ENCODE data around the gene SHFL. TPM values are rescaled to one million over a fixed set of nuclear protein-coding genes. Genes with fewer than 3 reads are reported as not detected.
A peak's percentile ranks its signal among the peaks of the same experiment; 100 is the strongest.

SHFL gene
- total RNA-seq (2021; ENCODE audit: unreplicated experiment) = 17.4 TPM
- 21.7 TPM for polyA plus RNA-seq (2012; ENCODE audit: insufficient read length)
- percentile 50 among the genes with signal in this experiment for Bru-seq, nascent RNA
- BruChase-seq, experiment 1, labeled RNA remaining after a 2-hour chase = percentile 56 among the genes with signal in this experiment
- percentile 63 among the genes with signal in this experiment for BruChase-seq, experiment 2, labeled RNA remaining after a 6-hour chase
- long read RNA-seq, transcript C19orf66-203 (7 exons, 2,079 nt) = major isoform, 17 of 32 reads
- long read RNA-seq, transcript C19orf66-201 (8 exons, 2,117 nt) = minor isoform, 5 of 32 reads
- long read RNA-seq, partial matches to known transcripts = 5 of 32 reads
- long read RNA-seq, other reads (novel, unspliced or antisense) = 1 of 32 reads

GRCh38 chr19:10085641-10086590, at the start of gene SHFL:
TSS of gene SHFL (plus strand) at chr19:10086317. CDS start at chr19:10086428, 111 bp downstream.
- H3K27me3 ChIP-seq (ENCODE audit: control insufficient read depth, insufficient read depth, low read length) = no peaks in the 10 kb centered on the region
- no peaks in the 10 kb centered on the region; the same call in 1 of the 2 replicates for H3K36me3 ChIP-seq (ENCODE audit: control insufficient read depth, insufficient read depth, low read length)
- H3K4me1 ChIP-seq (ENCODE audit: control insufficient read depth, insufficient read depth, low read length) = no peaks in the 10 kb centered on the region
- DNase-seq (ENCODE audit: low read depth, low spot score) (no peak), ATAC-seq (peak; percentile 89)
- no peaks in the 10 kb centered on the region for H3K9me3 ChIP-seq (ENCODE audit: control insufficient read depth, insufficient read depth, low read depth, low read length)
- BruUV-seq (replicated peaks) = no TSS peak
- peak within 1 kb of the TSS; percentile 80 for H3K27ac ChIP-seq (ENCODE audit: low read length)
- TF ChIP-seq REST (IDR thresholded peaks at IDR 0.05; ENCODE audit: insufficient read depth in 1 of 2, low read depth in 2 of 2, low read length in 1 of 2) (no peak), CTCF (IDR thresholded peaks at IDR 0.05) (no peak), POLR2AphosphoS5 (IDR thresholded peaks at IDR 0.05; ENCODE audit: low read depth, low read length) (no peak), SIN3A (IDR thresholded peaks at IDR 0.05; ENCODE audit: borderline replicate concordance, insufficient read depth, low read depth, low read length) (no peak), TCF7L2 (IDR thresholded peaks at IDR 0.05; ENCODE audit: low read depth, low read length) (no peak)
- in situ Hi-C loops (cut with HindIII; ENCODE audit: low pct_unique_long_range_greater_than_20kb, low sequenced_read_pairs) (no loop called here), intact Hi-C loops (cut with micrococcal nuclease; ENCODE audit: unreplicated experiment) (no loop called here)
- peak within 1 kb of the TSS; percentile 78 to 80 for H3K4me3 ChIP-seq (ENCODE audit: low read depth in 2 of 2, low read length in 2 of 2)
- POLR2A ChIA-PET = no interaction called here
- CTCF ChIA-PET = no interaction called here

GRCh38 chr19:10036601-10037071, 49.5 kb upstream of the SHFL start:
- BruUV-seq (replicated peaks) = no TSS peak
- peaks cover 5% of the 10 kb centered on the region; the same call in 1 of the 2 replicates for H3K4me1 ChIP-seq (ENCODE audit: control insufficient read depth, insufficient read depth, low read length)
- no peaks in the 10 kb centered on the region for H3K27me3 ChIP-seq (ENCODE audit: control insufficient read depth, insufficient read depth, low read length)
- POLR2A ChIA-PET = no interaction called here
- no peak for DNase-seq (ENCODE audit: low read depth, low spot score)
- H3K36me3 ChIP-seq (ENCODE audit: control insufficient read depth, insufficient read depth, low read length) = no peaks in the 10 kb centered on the region
- CTCF ChIA-PET = no interaction called here
- no peak overlapping the region for H3K27ac ChIP-seq (ENCODE audit: low read length)
- no peak for ATAC-seq
- intact Hi-C loops (cut with micrococcal nuclease; ENCODE audit: unreplicated experiment) = no loop called here
- no peaks in the 10 kb centered on the region for H3K9me3 ChIP-seq (ENCODE audit: control insufficient read depth, insufficient read depth, low read depth, low read length)
- TF ChIP-seq TCF7L2 (IDR thresholded peaks at IDR 0.05; ENCODE audit: low read depth, low read length) (no peak), SIN3A (IDR thresholded peaks at IDR 0.05; ENCODE audit: borderline replicate concordance, insufficient read depth, low read depth, low read length) (no peak), CTCF (IDR thresholded peaks at IDR 0.05) (no peak), POLR2AphosphoS5 (IDR thresholded peaks at IDR 0.05; ENCODE audit: low read depth, low read length) (no peak), REST (IDR thresholded peaks at IDR 0.05; ENCODE audit: insufficient read depth in 1 of 2, low read depth in 2 of 2, low read length in 1 of 2) (no peak)
- no peak overlapping the region for H3K4me3 ChIP-seq (ENCODE audit: low read depth in 2 of 2, low read length in 2 of 2)
- in situ Hi-C loops (cut with HindIII; ENCODE audit: low pct_unique_long_range_greater_than_20kb, low sequenced_read_pairs) = no loop called here
